Measurements from ENCODE around the gene TMEM132D.

TMEM132D gene

GRCh38 chr12:129152351-129153104, 751.3 kb downstream of the TMEM132D start:
- no peak for DNase-seq

GRCh38 chr12:129150721-129151120, 753.1 kb downstream of the TMEM132D start:
- DNase-seq = no peak

- DNase-seq = no peak
These were observed 758.4 kb downstream of the TMEM132D start for GRCh38 chr12:129145381-129145780.

- no peak for DNase-seq
These were observed 765.0 kb downstream of the TMEM132D start for GRCh38 chr12:129138776-129139175.

- no peak for DNase-seq
These were observed 767.0 kb downstream of the TMEM132D start for GRCh38 chr12:129136694-129137325.

- no peak for DNase-seq
These were observed 776.1 kb downstream of the TMEM132D start for GRCh38 chr12:129127771-129128170.

GRCh38 chr12:129127211-129127610, 776.6 kb downstream of the TMEM132D start:
- DNase-seq = no peak

- no peak for DNase-seq
These were observed 784.3 kb downstream of the TMEM132D start for GRCh38 chr12:129119537-129119936.

- no peak for DNase-seq
These were observed 788.3 kb downstream of the TMEM132D start for GRCh38 chr12:129115558-129115957.

GRCh38 chr12:129110575-129110974, 793.2 kb downstream of the TMEM132D start:
- no peak for DNase-seq

GRCh38 chr12:129109174-129110001, 794.4 kb downstream of the TMEM132D start:
- DNase-seq = no peak

GRCh38 chr12:129106772-129107171, 797.1 kb downstream of the TMEM132D start:
- no peak for DNase-seq

- no peak for DNase-seq
These were observed 800.6 kb downstream of the TMEM132D start for GRCh38 chr12:129103231-129103630.

GRCh38 chr12:129102233-129102632, 801.6 kb downstream of the TMEM132D start:
- DNase-seq = no peak

GRCh38 chr12:129101816-129102215, 802.0 kb downstream of the TMEM132D start:
- DNase-seq = no peak

- DNase-seq = no peak
These were observed 802.4 kb downstream of the TMEM132D start for GRCh38 chr12:129101404-129101803.

- no peak for DNase-seq
These were observed 806.4 kb downstream of the TMEM132D start for GRCh38 chr12:129097451-129097850.

GRCh38 chr12:129096968-129097367, 806.9 kb downstream of the TMEM132D start:
- no peak for DNase-seq

- no peak for DNase-seq
These were observed 807.6 kb downstream of the TMEM132D start for GRCh38 chr12:129096184-129096583.

- DNase-seq = no peak
These were observed 814.2 kb downstream of the TMEM132D start for GRCh38 chr12:129089576-129089975.

GRCh38 chr12:129084875-129085826, 818.7 kb downstream of the TMEM132D start:
- no peak for DNase-seq

- no peak for DNase-seq
These were observed 820.5 kb downstream of the TMEM132D start for GRCh38 chr12:129083121-129083840.
